SU-DHL-6 (cell line): ENCODE results near the gene ACP6.

Experiments
- CTCF ChIP-seq: fragments of 200-600 bp; sonication (generic); IDR thresholded peaks from one replicate; pipeline ENCODE4 v1.5.1; 2017; ENCODE audit warnings: antibody characterized with exemption, mild to moderate bottlenecking, low read length, moderate library complexity; ENCODE audit not compliant: insufficient read depth, poor library complexity, severe bottlenecking
- EZH2phosphoT487 ChIP-seq: fragments of 200-600 bp; sonication (generic), shearing (Covaris generic); conservative IDR thresholded peaks from 2 replicates; pipeline ENCODE4 v1.6.1; 2018; ENCODE audit warnings: mild to moderate bottlenecking, antibody characterized with exemption, low read length, moderate library complexity, mixed read lengths

DNA sequence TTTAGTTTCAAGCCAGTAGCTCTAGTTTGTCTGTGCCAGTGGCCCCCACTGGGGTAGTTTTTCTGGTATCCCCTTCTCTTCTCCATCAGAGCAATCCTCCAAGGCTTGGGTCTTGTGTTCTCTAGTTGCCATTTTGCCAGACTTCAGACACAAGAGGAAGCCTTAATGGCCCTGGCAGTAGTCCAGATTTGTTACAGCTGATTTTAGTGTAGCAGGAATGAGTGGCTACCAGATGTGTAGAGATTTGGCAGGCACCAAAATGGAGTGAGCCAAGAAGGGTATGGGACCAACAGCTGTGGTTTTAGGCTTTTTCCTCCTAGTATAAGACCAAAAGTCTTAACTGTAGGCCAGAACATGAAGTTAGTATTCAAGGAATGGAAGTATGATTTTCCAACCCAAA lies 56.8 kb downstream of the ACP6 start:
- TF ChIP-seq EZH2phosphoT487 = no peak
- no peak for TF ChIP-seq CTCF
